OCI-LY3 (cell line): ENCODE data around the gene CLIP2.

ENCODE experiments used
- CTCF ChIP-seq: fragments of 200-600, 300-600 bp; sonication (generic); IDR thresholded peaks from 2 replicates; pipeline ENCODE4 v1.5.1; 2014; ENCODE audit warnings: antibody characterized with exemption, low read length, low read depth
- EZH2phosphoT487 ChIP-seq: fragments of 200-600 bp; shearing (Covaris generic); IDR thresholded peaks from 2 replicates; pipeline ENCODE4 v1.6.1; 2018; ENCODE audit warnings: antibody characterized with exemption, mixed run types, low read depth

GRCh38 chr7:74387606-74388005 is 98.4 kb downstream of the CLIP2 start:
- TF ChIP-seq CTCF (no peak), EZH2phosphoT487 (no peak)
